Measurements from ENCODE around the gene TMEM174. TPM values are rescaled to one million over a fixed set of nuclear protein-coding genes. Genes with fewer than 3 reads are reported as not detected.

TMEM174 gene
- total and polyA plus RNA-seq, 2 donors (not counting 1 experiment from before 2014, with no cell fraction given), result not detected

- H3K27me3 ChIP-seq (replicated peaks in 1 of 4; ENCODE audit: control extremely low read depth in 1 of 4, control insufficient read depth in 3 of 4, insufficient read depth in 4 of 4, low read length in 3 of 4), result peaks cover 0 to 18% (median 5%) of the 10 kb centered on the region in 4 experiments
- WGBS (ENCODE audit: insufficient coverage), result 79% methylated on average over 6 of the region's 9 CpGs
These were observed 10.5 kb downstream of the TMEM174 start for GRCh38 chr5:73183481-73183891.

DNA sequence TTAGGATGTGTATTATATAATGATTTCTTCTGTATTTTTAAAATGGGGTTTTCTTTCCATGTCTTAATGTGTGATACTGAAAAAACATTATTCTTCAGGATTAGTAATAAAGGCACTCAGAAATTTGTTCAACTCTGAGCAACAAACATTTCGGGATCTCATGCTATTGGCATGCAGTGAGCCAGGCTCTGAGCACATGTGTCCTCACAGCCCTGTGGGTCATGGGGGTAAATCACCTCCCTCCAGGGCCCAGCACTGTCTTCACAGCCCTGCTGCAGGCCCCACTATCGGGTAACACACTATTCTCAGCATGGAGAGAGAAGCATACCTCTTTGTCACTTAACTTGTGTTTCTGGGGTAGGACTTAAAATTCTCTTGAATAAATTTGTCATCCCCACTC, 14.0 kb downstream of the TMEM174 start:
- Histone ChIP-seq H3K9me3 (ENCODE audit: control extremely low read depth in 1 of 3, control insufficient read depth in 2 of 3, insufficient read depth in 1 of 3, low read length in 2 of 3) (peaks cover 0 to 9% (median 5%) of the 10 kb centered on the region in 3 donors), H3K4me1 (ENCODE audit: control insufficient read depth in 2 of 2, insufficient read depth in 2 of 2, low read length in 2 of 2) (no peaks in the 10 kb centered on the region), H2AFZ (ENCODE audit: insufficient read depth, low read depth, low read length, poor library complexity, severe bottlenecking) (no peak overlapping the region), H3K79me2 (ENCODE audit: control insufficient read depth, insufficient read depth, low read length) (no peaks in the 10 kb centered on the region), H3K36me3 (replicated peaks in 1 of 2; ENCODE audit: control extremely low read depth in 1 of 2, control insufficient read depth in 1 of 2, extremely low read depth in 1 of 2, insufficient read depth in 2 of 2, low read length in 1 of 2) (no peaks in the 10 kb centered on the region), H3K4me2 (replicated peaks; ENCODE audit: low read depth, low read length, poor library complexity, severe bottlenecking) (no peak overlapping the region), H4K20me1 (ENCODE audit: control insufficient read depth, insufficient read depth, low read length, poor library complexity, severe bottlenecking) (no peaks in the 10 kb centered on the region), H3K27ac (ENCODE audit: low read length in 2 of 2) (no peak overlapping the region), H3K27me3 (replicated peaks in 1 of 4; ENCODE audit: control extremely low read depth in 1 of 4, control insufficient read depth in 3 of 4, insufficient read depth in 4 of 4, low read length in 3 of 4) (peaks cover 0 to 25% (median 4%) of the 10 kb centered on the region in 4 experiments), H3K4me3 (ENCODE audit: control extremely low read depth in 1 of 5, extremely low read depth in 1 of 5, insufficient read depth in 1 of 5, low read depth in 2 of 5, low read length in 4 of 5) (no peak overlapping the region), H3K9ac (ENCODE audit: low read length) (no peak overlapping the region)
- POLR2A ChIA-PET, result no interaction called here
- peaks cover 4% of the 10 kb centered on the region for H3K9me3 Mint-ChIP-seq (ENCODE audit: insufficient read depth)
- H3K4me3 Mint-ChIP-seq, result no peak overlapping the region
- no peak overlapping the region for H3K27ac Mint-ChIP-seq
- TF ChIP-seq EZH2 (IDR thresholded peaks at IDR 0.05; ENCODE audit: borderline replicate concordance, insufficient read depth, low read depth, low read length, poor library complexity, severe bottlenecking) (no peak), CTCF (IDR thresholded peaks at IDR 0.05) (no peak)
- DNase-seq (no peak), ATAC-seq (ENCODE audit: low read depth) (no peak)
- WGBS (ENCODE audit: insufficient coverage), result no CpG with 5 or more reads among the region's 2 CpGs
- peaks cover 49% of the 10 kb centered on the region for H3K27me3 Mint-ChIP-seq
- no peaks in the 10 kb centered on the region for H3K4me1 Mint-ChIP-seq
- intact Hi-C loops (cut with micrococcal nuclease), result no loop called here
- CTCF ChIA-PET, result no interaction called here

More at GRCh38 chr5:73183481-73183891, 10.5 kb downstream of the TMEM174 start:
- POLR2A ChIA-PET, result no interaction called here
- H3K9me3 ChIP-seq (ENCODE audit: control extremely low read depth in 1 of 3, control insufficient read depth in 2 of 3, insufficient read depth in 1 of 3, low read length in 2 of 3), result peaks cover 0 to 9% (median 5%) of the 10 kb centered on the region in 3 donors
- H3K4me3 ChIP-seq (ENCODE audit: control extremely low read depth in 1 of 5, extremely low read depth in 1 of 5, insufficient read depth in 1 of 5, low read depth in 2 of 5, low read length in 4 of 5), result no peak overlapping the region
- H3K36me3 ChIP-seq (replicated peaks in 1 of 2; ENCODE audit: control extremely low read depth in 1 of 2, control insufficient read depth in 1 of 2, extremely low read depth in 1 of 2, insufficient read depth in 2 of 2, low read length in 1 of 2), result no peaks in the 10 kb centered on the region
- H3K27me3 Mint-ChIP-seq, result peaks cover 44% of the 10 kb centered on the region
- H3K4me1 Mint-ChIP-seq, result no peaks in the 10 kb centered on the region
- no peak overlapping the region for H3K4me2 ChIP-seq (replicated peaks; ENCODE audit: low read depth, low read length, poor library complexity, severe bottlenecking)
- no peak overlapping the region for H2AFZ ChIP-seq (ENCODE audit: insufficient read depth, low read depth, low read length, poor library complexity, severe bottlenecking)
- no peak for ATAC-seq (ENCODE audit: low read depth)
- H3K79me2 ChIP-seq (ENCODE audit: control insufficient read depth, insufficient read depth, low read length), result no peaks in the 10 kb centered on the region
- H3K27ac ChIP-seq (ENCODE audit: low read length in 2 of 2), result no peak overlapping the region
- no peaks in the 10 kb centered on the region for H4K20me1 ChIP-seq (ENCODE audit: control insufficient read depth, insufficient read depth, low read length, poor library complexity, severe bottlenecking)
- CTCF ChIA-PET, result no interaction called here
- H3K27ac Mint-ChIP-seq, result no peak overlapping the region
- intact Hi-C loops (cut with micrococcal nuclease), result no loop called here
- no peak overlapping the region for H3K4me3 Mint-ChIP-seq
- TF ChIP-seq CTCF (IDR thresholded peaks at IDR 0.05) (no peak), EZH2 (IDR thresholded peaks at IDR 0.05; ENCODE audit: borderline replicate concordance, insufficient read depth, low read depth, low read length, poor library complexity, severe bottlenecking) (no peak)
- DNase-seq, result no peak
- H3K4me1 ChIP-seq (ENCODE audit: control insufficient read depth in 2 of 2, insufficient read depth in 2 of 2, low read length in 2 of 2), result no peaks in the 10 kb centered on the region
- H3K9ac ChIP-seq (ENCODE audit: low read length), result no peak overlapping the region
- peaks cover 4% of the 10 kb centered on the region for H3K9me3 Mint-ChIP-seq (ENCODE audit: insufficient read depth)

Data from B cell (primary cell).